HEK293T (cell line): ENCODE data around the gene SSR2.

Experiments used
- CTCF ChIA-PET: fragments of 350-600 bp; formaldehyde crosslinking; extraction: SDS; loops from one replicate; lab custom pipeline; 2021; ENCODE audit warnings: antibody characterized with exemption, inconsistent platforms; lab: Yijun Ruan, JAX
- POLR2A ChIA-PET: fragments of 350-600 bp; formaldehyde crosslinking; extraction: SDS; loops from one replicate; lab custom pipeline; 2020; ENCODE audit warnings: antibody characterized with exemption, inconsistent platforms; lab: Yijun Ruan, JAX
- DNase-seq: peaks from one replicate; pipeline ENCODE4 v3.0.0; 2012; ENCODE audit warnings: mixed read lengths; ENCODE audit errors: extremely low spot score
- ARNT ChIP-seq: fragments of 450-650 bp; IDR thresholded peaks from 2 replicates; pipeline ENCODE4 v1.6.1; 2017; ENCODE audit warnings: mild to moderate bottlenecking
- BHLHE40 ChIP-seq: fragments of 450-650 bp; IDR thresholded peaks from 2 replicates; pipeline ENCODE4 v1.6.1; 2016; ENCODE audit warnings: mild to moderate bottlenecking, moderate library complexity, borderline replicate concordance
- CTBP1 ChIP-seq: fragments of 450-650 bp; IDR thresholded peaks from 2 replicates; pipeline ENCODE4 v1.6.1; 2016; ENCODE audit warnings: borderline replicate concordance
- ELF4 ChIP-seq: fragments of 450-650 bp; IDR thresholded peaks from 2 replicates; pipeline ENCODE4 v1.6.1; 2017; ENCODE audit warnings: antibody characterized with exemption
- FOXA1 ChIP-seq: fragments of 450-650 bp; IDR thresholded peaks from 2 replicates; pipeline ENCODE4 v1.6.1; 2016; ENCODE audit warnings: mild to moderate bottlenecking
- FOXK2 ChIP-seq: fragments of 450-650 bp; IDR thresholded peaks from 2 replicates; pipeline ENCODE4 v1.6.1; 2016; ENCODE audit warnings: mild to moderate bottlenecking
- FOXM1 ChIP-seq: fragments of 450-650 bp; IDR thresholded peaks from 2 replicates; pipeline ENCODE4 v1.6.1; 2017; ENCODE audit warnings: mild to moderate bottlenecking, borderline replicate concordance
- HDGF ChIP-seq: fragments of 450-650 bp; IDR thresholded peaks from 2 replicates; pipeline ENCODE4 v1.6.1; 2017; ENCODE audit warnings: antibody characterized with exemption, borderline replicate concordance
- L3MBTL2 ChIP-seq: fragments of 450-650 bp; conservative IDR thresholded peaks from 2 replicates; pipeline ENCODE4 v1.6.1; 2016; ENCODE audit warnings: mild to moderate bottlenecking
- LEF1 ChIP-seq: fragments of 450-650 bp; IDR thresholded peaks from 2 replicates; pipeline ENCODE4 v1.6.1; 2017; ENCODE audit warnings: mild to moderate bottlenecking, borderline replicate concordance
- NFRKB ChIP-seq: fragments of 450-650 bp; IDR thresholded peaks from 2 replicates; pipeline ENCODE4 v1.6.1; 2016; ENCODE audit warnings: mild to moderate bottlenecking, moderate library complexity
- SP1 ChIP-seq: fragments of 450-650 bp; IDR thresholded peaks from 2 replicates; pipeline ENCODE4 v1.6.1; 2017
- SUZ12 ChIP-seq: fragments of 450-650 bp; IDR thresholded peaks from 2 replicates; pipeline ENCODE4 v1.6.1; 2016; ENCODE audit warnings: mild to moderate bottlenecking
- TARDBP ChIP-seq: fragments of 450-650 bp; IDR thresholded peaks from 2 replicates; pipeline ENCODE4 v1.6.1; 2016
- ZNF384 ChIP-seq: fragments of 450-650 bp; IDR thresholded peaks from 2 replicates; pipeline ENCODE4 v1.6.1; 2016
- TF ChIP-seq, protein P1 (sequence below): fragments of 450-650 bp; IDR thresholded peaks from 2 replicates; pipeline ENCODE4 v1.6.1; 2016

SSR2 gene

GRCh38 chr1:156065212-156065611 is 44.5 kb upstream of the SSR2 start:
- DNase-seq, result no peak
- POLR2A ChIA-PET, result interaction anchor here (1.4 kb wide), 1 partner anchor 11 kb away, joined by 4 read pairs; the partner anchor contains the start of gene LAMTOR2
- CTCF ChIA-PET, result interaction anchor here (0.5 to 3.0 kb wide), 8 partner anchors 13 to 129 kb away, joined by 3 to 18 read pairs (median 6); partner anchors contain the start of genes ARHGEF2 and UBQLN4
- TF ChIP-seq CTBP1, result no peak
- no peak for TF ChIP-seq HDGF
- TF ChIP-seq BHLHE40, result no peak
- no peak for TF ChIP-seq LEF1
- TF ChIP-seq FOXM1, result no peak
- no peak for TF ChIP-seq FOXK2
- TF ChIP-seq SP1, result no peak
- no peak for TF ChIP-seq SUZ12
- no peak for TF ChIP-seq ELF4
- TF ChIP-seq ZNF384, result no peak
- no peak for TF ChIP-seq FOXA1
- TF ChIP-seq L3MBTL2, result no peak
- TF ChIP-seq TARDBP, result no peak

- ChIA-PET CTCF (interaction anchor here (0.6 to 3.0 kb wide), 5 partner anchors 12 to 128 kb away, joined by 3 to 18 read pairs (median 13); partner anchors contain the start of genes ARHGEF2 and UBQLN4), POLR2A (interaction anchor here (1.4 kb wide), 1 partner anchor 10 kb away, joined by 4 read pairs; the partner anchor contains the start of gene LAMTOR2)
Measured at GRCh38 chr1:156064615-156065014, 43.9 kb upstream of the SSR2 start.

GRCh38 chr1:156063997-156064285 is 43.2 kb upstream of the SSR2 start:
- ChIA-PET CTCF (interaction anchor here (0.6 to 1.5 kb wide), 6 partner anchors 38 to 385 kb away, joined by 3 to 6 read pairs (median 3); no protein-coding TSS in a partner anchor), POLR2A (interaction anchor here (1.6 kb wide), 1 partner anchor 149 kb away, joined by 4 read pairs; the partner anchor contains the start of gene PMF1)
- DNase-seq, result no peak
- no peak for TF ChIP-seq ZNF384
- TF ChIP-seq SUZ12, result no peak
- TF ChIP-seq LEF1, result no peak
- no peak for TF ChIP-seq FOXA1
- no peak for TF ChIP-seq L3MBTL2
- no peak for TF ChIP-seq CTBP1
- no peak for TF ChIP-seq TARDBP
- TF ChIP-seq BHLHE40, result no peak
- TF ChIP-seq ARNT, result no peak
- TF ChIP-seq ELF4, result no peak
- no peak for TF ChIP-seq SP1
- no peak for TF ChIP-seq HDGF
- TF ChIP-seq, protein P1, sequence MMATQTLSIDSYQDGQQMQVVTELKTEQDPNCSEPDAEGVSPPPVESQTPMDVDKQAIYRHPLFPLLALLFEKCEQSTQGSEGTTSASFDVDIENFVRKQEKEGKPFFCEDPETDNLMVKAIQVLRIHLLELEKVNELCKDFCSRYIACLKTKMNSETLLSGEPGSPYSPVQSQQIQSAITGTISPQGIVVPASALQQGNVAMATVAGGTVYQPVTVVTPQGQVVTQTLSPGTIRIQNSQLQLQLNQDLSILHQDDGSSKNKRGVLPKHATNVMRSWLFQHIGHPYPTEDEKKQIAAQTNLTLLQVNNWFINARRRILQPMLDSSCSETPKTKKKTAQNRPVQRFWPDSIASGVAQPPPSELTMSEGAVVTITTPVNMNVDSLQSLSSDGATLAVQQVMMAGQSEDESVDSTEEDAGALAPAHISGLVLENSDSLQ, result no peak
- TF ChIP-seq FOXK2, result no peak

More at GRCh38 chr1:156064615-156065014, 43.9 kb upstream of the SSR2 start:
- TF ChIP-seq ARNT (no peak), FOXA1 (no peak), LEF1 (no peak), BHLHE40 (no peak), CTBP1 (no peak), ELF4 (no peak), FOXK2 (no peak), SUZ12 (no peak), L3MBTL2 (no peak), FOXM1 (no peak), HDGF (no peak), NFRKB (no peak)
- DNase-seq, result no peak

DNA sequence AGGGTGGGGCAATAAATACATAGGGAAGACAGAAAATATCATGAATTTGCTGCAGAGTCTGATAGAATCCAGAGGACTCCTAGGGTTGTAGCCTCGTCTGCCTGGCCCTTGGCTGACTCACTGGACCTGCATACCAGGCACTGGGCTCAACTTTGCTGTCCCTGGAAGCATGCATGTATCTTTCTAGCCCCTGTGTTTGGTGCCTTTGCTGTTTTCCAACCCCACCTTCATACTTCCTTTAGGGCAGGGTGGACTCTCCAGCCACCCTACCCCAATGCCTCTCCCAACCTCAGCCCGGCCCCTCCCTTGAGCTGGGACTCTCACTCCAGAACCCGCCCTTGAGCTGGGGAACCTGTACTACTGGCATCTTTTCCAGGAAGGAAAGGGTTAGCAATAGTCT is 41.4 kb upstream of the SSR2 start:
- CTCF ChIA-PET, result no interaction called here
- DNase-seq, result no peak
- TF ChIP-seq SUZ12 (no peak), ARNT (no peak), BHLHE40 (no peak), ELF4 (no peak), FOXM1 (no peak), ZNF384 (no peak), FOXA1 (no peak), SP1 (no peak), HDGF (no peak), L3MBTL2 (no peak), FOXK2 (no peak), CTBP1 (no peak), LEF1 (no peak), NFRKB (no peak), TARDBP (no peak)
- TF ChIP-seq, protein P1, result no peak
- POLR2A ChIA-PET, result no interaction called here

- TF ChIP-seq FOXM1, result no peak
- TF ChIP-seq NFRKB, result no peak
- TF ChIP-seq TARDBP, result no peak
- TF ChIP-seq ELF4, result no peak
- TF ChIP-seq SP1, result no peak
- TF ChIP-seq CTBP1, result no peak
- no peak for TF ChIP-seq FOXA1
- no peak for TF ChIP-seq ZNF384
- no peak for TF ChIP-seq ARNT
- POLR2A ChIA-PET, result interaction anchor here (0.8 to 1.0 kb wide), 2 partner anchors 11 to 204 kb away, joined by 3 read pairs; no protein-coding TSS in a partner anchor
- no peak for DNase-seq
- CTCF ChIA-PET, result interaction anchor here (0.7 to 1.3 kb wide), 2 partner anchors 8 to 35 kb away, joined by 3 read pairs; partner anchors contain the start of gene UBQLN4
Measured at GRCh38 chr1:156060937-156061636, 40.3 kb upstream of the SSR2 start, which contains the start of gene RAB25. Gene RAB25, plus strand, starts transcription at chr1:156061160. Its CDS starts 241 bp downstream, at chr1:156061401.

- TF ChIP-seq ARNT, result no peak
- TF ChIP-seq SP1, result no peak
- no peak for TF ChIP-seq CTBP1
- no peak for TF ChIP-seq NFRKB
- TF ChIP-seq HDGF, result no peak
- TF ChIP-seq FOXA1, result no peak
- no peak for TF ChIP-seq SUZ12
- TF ChIP-seq ZNF384, result no peak
- no peak for TF ChIP-seq FOXM1
- TF ChIP-seq, protein P1, result no peak
- TF ChIP-seq TARDBP, result no peak
- no peak for TF ChIP-seq L3MBTL2
- no peak for TF ChIP-seq FOXK2
- TF ChIP-seq BHLHE40, result no peak
- TF ChIP-seq LEF1, result no peak
- TF ChIP-seq ELF4, result no peak
- ChIA-PET POLR2A (no interaction called here), CTCF (no interaction called here)
- no peak for DNase-seq
Measured at GRCh38 chr1:156056326-156056849, 35.6 kb upstream of the SSR2 start.
